Hematopoietic multipotent progenitor cell treated with erythropoietin and hydrocortisone succinate and interleukin-3 and kit ligand, for 6 days (in vitro differentiated cells): ENCODE results near the gene NMNAT3.

ENCODE experiments used
- DNase-seq: peaks from one replicate; pipeline ENCODE4 v3.0.0-alpha.2; 2015

Gene NMNAT3

DNA sequence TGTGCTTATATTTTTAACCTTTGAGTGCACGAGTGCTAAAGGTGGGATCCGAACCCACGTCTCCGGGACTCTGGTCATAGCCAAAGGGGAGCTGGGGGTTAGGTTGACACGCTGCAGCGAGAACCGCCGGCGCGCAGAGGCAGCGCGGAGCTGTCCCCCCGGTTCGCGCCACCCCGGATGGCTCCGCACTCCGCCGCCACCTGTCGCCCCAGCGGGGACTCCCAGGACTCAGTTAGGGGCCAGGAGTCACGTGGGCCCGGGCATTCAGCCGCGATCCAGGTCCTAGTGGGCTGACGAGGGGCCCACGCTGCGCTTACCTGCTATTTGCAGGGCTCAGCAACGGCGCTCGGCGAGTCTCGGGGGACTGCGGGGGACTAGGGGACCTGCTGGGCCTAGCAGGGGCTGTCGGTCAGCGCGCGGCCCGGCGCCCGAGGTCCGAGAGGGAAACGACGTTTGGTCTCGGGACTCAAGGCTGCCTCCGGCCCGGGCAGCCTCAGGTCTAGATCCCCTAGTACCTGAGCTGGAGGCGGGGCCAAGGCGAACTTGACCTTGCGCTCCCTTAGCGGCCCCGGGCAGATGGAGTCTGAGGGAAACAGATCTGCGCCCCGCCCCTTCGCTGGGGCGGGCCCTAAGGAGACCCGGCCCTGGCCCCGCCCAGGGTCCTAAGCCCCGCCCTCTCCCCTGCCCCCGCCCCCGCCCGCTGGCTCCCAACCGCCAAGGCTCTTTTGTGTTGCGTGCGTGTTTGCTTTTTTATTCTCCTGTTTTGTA is at the start of gene NMNAT3:
NMNAT3 (minus strand) TSS at position 585 of the 768 bp plus-strand sequence. CDS start 50,248 bp downstream, outside the sequence.
- peak; percentile 97 for DNase-seq

DNA sequence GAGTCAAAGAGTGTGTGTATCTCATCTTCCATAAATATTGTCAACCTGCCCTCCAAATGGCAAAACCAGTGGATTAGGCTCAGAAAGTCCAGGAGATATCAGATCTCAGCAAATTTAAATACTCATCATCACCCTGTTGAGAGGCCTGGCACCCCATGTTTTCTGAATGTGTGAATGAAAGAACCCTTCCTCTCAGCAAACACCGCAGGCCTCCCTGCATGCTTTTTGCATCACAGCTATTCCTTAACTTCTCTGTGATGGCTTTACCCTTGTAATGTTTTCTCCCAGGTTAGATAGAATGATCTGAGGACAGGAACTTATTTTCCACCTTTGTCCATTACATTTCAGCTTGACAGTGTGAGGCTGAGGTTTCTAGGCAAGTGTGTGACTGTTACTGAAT is 43.6 kb upstream of the NMNAT3 start:
- no peak for DNase-seq

DNA sequence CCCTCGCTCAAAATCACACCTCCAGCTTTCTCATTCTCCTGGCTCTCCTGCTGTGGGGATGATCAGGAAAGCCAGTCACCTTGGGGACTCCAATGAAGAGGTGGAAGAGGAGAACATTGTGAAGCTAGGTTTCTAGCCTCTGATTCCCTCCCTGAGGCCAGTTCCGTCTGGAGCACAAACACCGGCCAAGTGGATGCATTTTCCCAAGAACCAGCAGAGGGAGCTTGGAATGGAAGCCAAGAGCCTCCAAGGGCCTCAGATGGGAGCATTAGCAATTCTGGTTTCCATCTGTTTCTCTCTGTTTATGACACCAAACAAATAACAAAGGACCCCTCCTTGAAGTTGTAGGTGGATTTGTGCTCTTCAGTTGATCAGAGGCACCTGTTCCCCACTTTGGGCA is 40.6 kb upstream of the NMNAT3 start:
- DNase-seq, result peak; percentile 34

- DNase-seq, result no peak
Measured at GRCh38 chr3:139716908-139717485, 39.2 kb upstream of the NMNAT3 start.

GRCh38 chr3:139715743-139716360 is 38.1 kb upstream of the NMNAT3 start:
- DNase-seq, result no peak

DNA sequence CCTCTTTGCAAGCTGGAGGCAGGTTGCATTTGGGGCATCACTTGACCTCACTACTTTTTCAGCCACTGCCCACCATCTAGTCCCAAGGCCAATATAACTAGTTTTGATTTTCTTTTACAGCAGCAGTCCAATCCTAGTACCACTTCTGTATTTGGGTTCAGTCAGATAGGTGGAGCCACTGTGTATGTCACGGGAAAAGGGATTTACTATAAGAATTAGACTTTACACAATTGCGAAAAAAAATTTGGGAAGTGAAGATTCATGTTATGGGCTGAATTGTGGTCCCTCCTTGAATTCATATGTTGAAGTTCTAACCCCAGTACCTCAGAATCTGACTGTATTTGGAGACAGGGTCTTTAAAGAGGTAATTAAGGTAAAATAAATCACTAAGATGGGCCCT is 37.4 kb upstream of the NMNAT3 start:
- no peak for DNase-seq

DNA sequence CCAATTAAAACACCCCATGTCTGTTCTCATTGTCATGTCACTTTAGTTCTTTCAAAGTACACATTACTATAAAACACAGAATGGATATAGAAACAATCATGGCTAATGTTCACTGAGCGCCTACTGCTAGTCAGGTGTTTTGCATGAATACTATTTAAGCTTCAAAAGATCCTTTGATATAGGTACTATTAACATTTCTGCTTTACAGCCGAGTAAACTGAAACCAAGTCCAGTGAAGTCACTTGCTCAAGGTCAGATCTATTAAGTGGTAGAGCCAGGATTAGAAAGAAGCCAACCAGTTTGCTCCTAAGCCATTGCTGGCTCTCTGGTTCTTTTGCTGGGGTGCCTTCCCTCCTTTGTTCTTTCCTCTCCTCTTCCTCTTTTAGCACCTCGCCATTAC is 32.4 kb upstream of the NMNAT3 start:
- no peak for DNase-seq

- DNase-seq, result no peak
Measured at GRCh38 chr3:139705631-139706030, 27.9 kb upstream of the NMNAT3 start.

DNA sequence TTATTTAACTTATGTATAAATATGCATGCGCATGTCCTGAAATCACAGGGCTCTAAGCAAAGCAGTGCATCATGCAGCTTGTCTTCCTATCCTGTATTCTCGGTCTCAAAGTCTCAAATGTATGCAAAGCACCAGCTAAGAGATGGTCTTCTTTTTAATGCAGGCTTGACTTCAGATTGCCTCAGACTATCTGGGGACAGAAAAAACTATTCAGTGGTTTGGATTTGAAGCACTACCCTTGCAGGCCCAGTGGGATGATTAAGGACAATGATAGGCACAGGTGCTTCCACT is 18.5 kb upstream of the NMNAT3 start:
- no peak for DNase-seq

DNA sequence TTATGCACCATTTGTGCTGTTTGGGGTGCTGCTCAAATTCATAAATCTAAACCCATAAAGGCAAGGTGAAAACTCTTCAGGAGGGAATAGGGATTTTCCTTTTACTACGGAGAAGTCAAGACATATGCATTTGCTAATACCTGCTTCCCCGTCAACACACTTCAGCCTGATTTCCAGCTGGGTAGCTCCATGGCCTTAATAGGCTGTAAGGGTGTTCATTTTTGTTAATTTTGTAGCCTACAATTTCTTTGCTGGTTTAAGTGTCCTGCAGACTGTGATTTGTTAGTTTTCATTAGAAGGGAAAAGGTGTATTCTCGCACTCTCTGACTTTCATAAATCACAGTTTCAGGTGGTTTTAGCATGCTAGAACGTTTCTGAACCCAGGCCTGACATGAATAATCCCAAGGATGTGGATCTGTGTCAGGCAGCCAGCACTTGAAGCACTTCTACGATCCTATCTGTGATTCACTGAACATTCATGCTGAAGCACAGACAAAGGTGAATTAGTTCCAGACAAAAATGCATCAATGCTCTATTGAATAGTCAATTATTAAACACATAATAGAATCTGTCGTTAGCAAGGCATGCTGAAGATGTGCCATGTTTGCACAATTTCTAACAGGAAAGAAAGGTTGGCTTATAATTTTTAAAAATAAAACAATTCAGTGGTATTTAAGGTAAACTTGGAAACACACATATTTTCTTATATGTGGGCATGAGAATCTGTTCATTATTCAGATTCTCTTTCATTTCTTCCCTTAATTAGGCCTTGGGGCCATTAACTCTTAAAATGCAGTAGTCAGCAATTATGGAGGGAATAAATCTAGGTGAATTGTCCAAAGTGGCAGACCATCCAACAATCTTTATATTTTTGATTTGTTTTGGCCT is 17.9 kb upstream of the NMNAT3 start:
- no peak for DNase-seq

DNA sequence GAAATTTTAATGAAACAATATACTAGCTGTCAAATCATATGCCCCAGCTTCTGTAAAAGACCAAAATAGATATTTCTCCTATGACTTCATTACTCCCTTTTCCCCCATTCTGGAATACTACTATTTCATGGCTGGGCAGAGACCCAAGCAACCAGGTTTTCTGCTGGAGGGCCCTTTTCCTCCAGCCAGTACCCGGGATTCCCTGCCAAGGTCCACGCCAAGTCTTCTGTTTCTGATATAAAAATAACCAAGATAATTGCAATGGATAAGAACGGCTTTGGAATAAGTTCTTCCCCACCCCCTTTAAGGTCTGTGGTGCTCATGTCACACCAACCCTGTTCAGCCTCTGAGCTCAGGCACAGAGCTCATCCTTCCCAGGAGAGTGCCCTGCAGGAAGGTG is 17.2 kb upstream of the NMNAT3 start:
- no peak for DNase-seq

DNA sequence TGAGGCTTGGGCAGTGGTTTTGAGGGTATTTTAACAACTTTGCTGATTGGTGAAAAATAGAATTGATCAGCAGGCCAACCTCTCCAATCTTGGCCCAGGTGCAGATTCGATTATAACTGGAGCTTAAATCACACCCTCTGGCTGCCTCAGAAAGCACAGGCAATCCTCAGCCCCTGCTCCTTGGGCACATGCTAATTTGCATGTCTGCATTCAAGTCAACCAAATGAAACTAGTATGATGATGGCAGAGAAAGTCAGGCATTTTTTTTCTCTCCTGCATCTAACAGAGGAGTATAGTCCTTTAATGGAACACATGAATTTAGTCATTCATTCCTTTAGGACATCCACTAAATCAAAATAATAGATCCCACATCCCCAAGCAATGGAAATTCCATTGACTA is 16.8 kb upstream of the NMNAT3 start:
- DNase-seq, result no peak

- DNase-seq, result no peak
Measured at GRCh38 chr3:139691619-139692018, 13.8 kb upstream of the NMNAT3 start.

GRCh38 chr3:139689708-139690228 is 12.0 kb upstream of the NMNAT3 start:
- no peak for DNase-seq

DNA sequence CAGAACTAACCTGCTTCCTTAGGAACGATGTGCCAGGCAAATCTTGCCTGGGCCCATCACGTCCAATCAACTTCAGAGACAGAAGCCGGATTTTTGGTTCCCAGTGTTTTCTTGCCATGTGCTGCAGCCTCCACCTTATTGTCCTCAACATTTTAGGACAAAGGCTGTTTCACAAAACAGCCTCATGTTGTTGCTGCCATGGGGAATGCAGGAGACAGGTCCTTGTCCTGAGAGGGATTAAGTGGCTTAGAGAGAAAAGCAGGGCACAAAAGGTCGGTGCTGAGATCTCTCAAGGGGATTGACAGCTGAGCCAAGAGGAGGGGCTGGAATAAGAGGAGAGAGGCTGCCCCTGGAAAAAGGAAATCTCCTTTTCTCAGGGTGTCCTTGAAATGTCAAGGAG is 11.3 kb upstream of the NMNAT3 start:
- DNase-seq, result no peak

GRCh38 chr3:139687431-139687830 is 9.7 kb upstream of the NMNAT3 start:
- DNase-seq, result no peak

DNA sequence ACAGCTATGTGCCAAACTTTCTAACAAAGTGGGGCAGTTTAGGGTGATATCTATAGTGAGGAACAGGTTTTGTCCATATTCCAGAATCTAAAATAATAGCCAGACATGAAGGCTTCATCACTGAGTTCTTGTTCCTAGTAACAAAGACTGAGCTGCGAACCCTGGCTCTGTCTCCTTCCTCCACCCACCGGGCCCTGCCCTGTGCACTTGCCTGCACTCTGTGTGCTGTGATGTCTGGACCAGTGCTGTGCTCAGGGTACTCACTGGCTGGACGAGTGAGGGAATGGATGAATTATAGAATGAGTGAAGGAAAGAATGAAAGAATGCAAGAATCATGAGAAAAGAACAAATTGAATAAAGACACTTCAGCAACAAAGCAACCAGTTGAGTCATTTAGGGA is 8.9 kb upstream of the NMNAT3 start:
- no peak for DNase-seq

- no peak for DNase-seq
Measured at GRCh38 chr3:139686206-139686605, 8.4 kb upstream of the NMNAT3 start.

DNA sequence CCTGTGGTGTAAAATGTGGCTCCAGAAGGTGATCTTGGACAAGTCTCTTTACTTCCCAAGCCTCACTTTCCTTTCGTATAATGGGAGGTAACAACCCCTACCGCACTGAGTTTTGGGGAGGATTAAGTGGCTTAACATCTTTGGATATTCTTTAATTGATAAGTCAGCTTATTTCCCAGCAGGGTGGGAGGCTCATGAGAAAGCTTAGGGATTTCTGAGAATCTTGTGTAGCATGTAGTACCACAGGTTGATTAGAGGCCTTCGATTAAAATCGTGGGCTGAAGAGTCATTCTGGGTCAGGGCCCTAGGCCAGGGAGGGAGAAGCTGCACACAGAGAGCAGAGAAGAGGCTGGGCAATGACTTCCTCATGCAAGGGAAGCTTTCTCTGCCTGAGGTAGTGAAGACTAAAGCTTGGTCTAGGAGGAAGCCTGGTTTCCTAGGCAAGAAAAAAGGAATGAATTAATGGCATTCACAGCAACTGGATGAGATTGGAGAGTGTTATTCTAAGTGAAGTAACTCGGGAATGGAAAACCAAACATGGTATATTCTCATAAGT is 1.5 kb upstream of the NMNAT3 start:
- DNase-seq, result peak; percentile 44

GRCh38 chr3:139676632-139677387 is 962 bp downstream of the NMNAT3 start:
- peak; percentile 66 for DNase-seq

- peak; percentile 27 for DNase-seq
Measured at GRCh38 chr3:139676108-139676507, 1.7 kb downstream of the NMNAT3 start.

DNA sequence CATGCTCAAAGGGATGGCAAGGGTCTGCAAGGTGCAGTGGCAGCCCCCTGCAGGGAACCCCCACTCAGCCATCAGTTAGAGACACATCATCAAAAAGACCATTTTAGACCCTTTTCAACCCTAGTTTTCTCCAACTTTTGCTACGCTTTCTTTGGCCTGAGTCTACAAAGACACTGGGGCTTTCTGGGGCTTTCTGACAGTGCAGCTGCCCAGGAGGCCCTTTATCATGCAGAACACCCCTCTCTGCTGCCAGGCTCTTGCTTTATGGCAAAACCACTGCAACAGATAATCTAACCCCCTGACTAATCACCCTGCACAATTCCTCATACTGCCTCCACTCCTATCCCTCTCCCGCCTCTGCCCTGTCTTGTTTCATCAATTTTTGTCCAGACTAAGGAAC is 2.4 kb downstream of the NMNAT3 start:
- peak; percentile 91 for DNase-seq
